Measurements from ENCODE around the gene KCNMB4.
A peak's percentile ranks its signal among the peaks of the same experiment; 100 is the strongest.

- no peak; the same call in 1 of the 2 replicates for TF ChIP-seq CTCF (IDR thresholded peaks at IDR 0.05)
- no peak for TF ChIP-seq TCF7L2 (IDR thresholded peaks at IDR 0.05; ENCODE audit: low read depth, low read length)
- no peak for TF ChIP-seq POLR2AphosphoS5 (IDR thresholded peaks at IDR 0.05; ENCODE audit: low read depth, low read length)
- TF ChIP-seq SIN3A (IDR thresholded peaks at IDR 0.05; ENCODE audit: borderline replicate concordance, insufficient read depth, low read depth, low read length), result 0 out of 2 replicates have a peak, but pooled peaks have one; percentile 79
Measured at GRCh38 chr12:70365648-70366518, at the start of gene KCNMB4.
